NCI-H2227 (cell line): Measurements from ENCODE around the gene HERPUD1.
"Not testable (repeated sequence)": the region's sequence is repeated elsewhere in the genome, so short reads cannot be mapped to it uniquely, and the experiment has no call there.

Source experiments
- DNase-seq: peaks from one replicate; lab custom pipeline; 2025; ENCODE audit not compliant: unreplicated experiment; lab: John Stamatoyannopoulos, UW

Gene HERPUD1

GRCh38 chr16:56933828-56934598 is 2.1 kb downstream of the HERPUD1 start:
- DNase-seq = no peak

- DNase-seq = not testable (repeated sequence)
Observed at GRCh38 chr16:56934599-56935145, 2.7 kb downstream of the HERPUD1 start.

GRCh38 chr16:56935201-56935600 is 3.3 kb downstream of the HERPUD1 start:
- DNase-seq = no peak

GRCh38 chr16:56936491-56936890 is 4.5 kb downstream of the HERPUD1 start:
- no peak for DNase-seq

GRCh38 chr16:56936950-56937349 is 5.0 kb downstream of the HERPUD1 start:
- no peak for DNase-seq

GRCh38 chr16:56938664-56939513 is 6.9 kb downstream of the HERPUD1 start:
- no peak for DNase-seq

GRCh38 chr16:56939801-56940200 is 7.9 kb downstream of the HERPUD1 start:
- no peak for DNase-seq

- no peak for DNase-seq
Observed at GRCh38 chr16:56941092-56941491, 9.2 kb downstream of the HERPUD1 start.

GRCh38 chr16:56941856-56942331 is 10.0 kb downstream of the HERPUD1 start:
- no peak for DNase-seq

- DNase-seq = no peak
Observed at GRCh38 chr16:56943761-56944375, 11.9 kb downstream of the HERPUD1 start.

GRCh38 chr16:56944954-56945839 is 13.3 kb downstream of the HERPUD1 start:
- no peak for DNase-seq

GRCh38 chr16:56945847-56946527 is 14.0 kb downstream of the HERPUD1 start:
- DNase-seq = no peak

GRCh38 chr16:56946767-56947603 is 15.0 kb downstream of the HERPUD1 start:
- DNase-seq = no peak

- DNase-seq = no peak
Observed at GRCh38 chr16:56947604-56947995, 15.7 kb downstream of the HERPUD1 start.

GRCh38 chr16:56948234-56948633 is 16.3 kb downstream of the HERPUD1 start:
- DNase-seq = no peak

- no peak for DNase-seq
Observed at GRCh38 chr16:56950051-56950450, 18.1 kb downstream of the HERPUD1 start.

- DNase-seq = no peak
Observed at GRCh38 chr16:56950455-56950854, 18.5 kb downstream of the HERPUD1 start.

GRCh38 chr16:56950881-56951771 is 19.2 kb downstream of the HERPUD1 start:
- no peak for DNase-seq
